ENCODE data around the gene SLIT1.

SLIT1 gene

DNA sequence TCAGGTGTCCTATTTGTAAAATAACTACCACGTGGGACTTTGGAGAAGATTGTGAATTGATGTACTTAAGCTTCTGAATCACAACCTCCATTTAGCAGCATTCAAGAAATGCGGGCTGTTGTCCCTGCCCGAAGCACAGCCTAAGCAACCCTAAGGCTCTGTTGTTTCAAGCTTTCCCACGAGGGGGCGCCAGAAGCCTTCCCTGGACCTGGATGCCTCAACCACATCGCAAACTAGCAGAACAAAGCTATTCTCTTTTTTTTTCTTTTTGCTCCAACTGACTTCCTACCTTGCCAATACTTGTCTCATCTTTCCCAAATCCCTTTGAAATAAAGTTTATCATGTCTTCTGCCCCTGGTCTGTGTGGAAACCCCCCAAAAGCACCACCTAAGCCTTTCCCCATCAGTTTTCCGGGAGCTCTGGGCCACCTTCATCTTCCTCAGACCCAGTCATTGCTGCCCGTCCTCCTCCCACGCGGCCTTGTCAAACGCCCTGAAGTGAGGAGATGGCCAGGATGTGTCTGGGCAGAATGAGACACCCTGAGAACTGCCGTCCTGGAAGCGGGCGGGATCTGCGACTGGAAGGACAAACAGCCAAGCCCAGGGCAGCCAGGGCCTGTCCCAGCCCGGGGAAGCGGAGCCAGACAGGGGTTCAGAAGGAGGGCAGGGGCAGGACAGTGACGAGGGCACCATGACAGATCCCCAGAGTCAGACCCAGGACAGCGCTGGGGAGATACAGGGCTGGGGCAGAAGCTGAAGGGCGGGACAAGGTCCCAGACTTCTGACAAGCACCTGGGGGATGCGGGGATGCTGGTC is 112.7 kb downstream of the SLIT1 start:
- DNase-seq (ENCODE audit: low read depth in 2 of 2) = peak; percentile 84
- no peak overlapping the region for H3K4me3 ChIP-seq (replicated peaks in 1 of 2; ENCODE audit: low read depth in 2 of 2, low read length in 2 of 2)
- TF ChIP-seq, protein P1, sequence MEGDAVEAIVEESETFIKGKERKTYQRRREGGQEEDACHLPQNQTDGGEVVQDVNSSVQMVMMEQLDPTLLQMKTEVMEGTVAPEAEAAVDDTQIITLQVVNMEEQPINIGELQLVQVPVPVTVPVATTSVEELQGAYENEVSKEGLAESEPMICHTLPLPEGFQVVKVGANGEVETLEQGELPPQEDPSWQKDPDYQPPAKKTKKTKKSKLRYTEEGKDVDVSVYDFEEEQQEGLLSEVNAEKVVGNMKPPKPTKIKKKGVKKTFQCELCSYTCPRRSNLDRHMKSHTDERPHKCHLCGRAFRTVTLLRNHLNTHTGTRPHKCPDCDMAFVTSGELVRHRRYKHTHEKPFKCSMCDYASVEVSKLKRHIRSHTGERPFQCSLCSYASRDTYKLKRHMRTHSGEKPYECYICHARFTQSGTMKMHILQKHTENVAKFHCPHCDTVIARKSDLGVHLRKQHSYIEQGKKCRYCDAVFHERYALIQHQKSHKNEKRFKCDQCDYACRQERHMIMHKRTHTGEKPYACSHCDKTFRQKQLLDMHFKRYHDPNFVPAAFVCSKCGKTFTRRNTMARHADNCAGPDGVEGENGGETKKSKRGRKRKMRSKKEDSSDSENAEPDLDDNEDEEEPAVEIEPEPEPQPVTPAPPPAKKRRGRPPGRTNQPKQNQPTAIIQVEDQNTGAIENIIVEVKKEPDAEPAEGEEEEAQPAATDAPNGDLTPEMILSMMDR (IDR thresholded peaks at IDR 0.05; ENCODE audit: low read depth, low read length) = peak; percentile 96

DNA sequence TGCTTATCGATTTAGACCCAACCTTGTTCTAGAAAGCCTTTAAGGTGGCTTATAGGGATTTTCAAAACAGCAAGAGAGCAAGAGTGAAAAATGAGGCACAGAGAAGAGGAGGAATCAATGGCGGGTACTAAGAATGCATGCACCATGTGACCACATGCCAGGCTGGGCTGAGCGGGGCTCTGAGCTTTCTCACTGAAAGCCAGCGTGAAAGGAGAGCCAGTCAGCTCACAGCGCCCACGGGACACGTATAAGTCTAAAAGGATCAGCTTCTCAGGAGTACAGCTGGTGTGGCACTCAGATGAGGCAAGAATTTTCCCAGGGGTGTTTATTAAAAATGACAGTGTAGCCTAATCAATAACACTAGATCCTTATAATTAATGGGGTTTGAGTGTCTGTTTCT is 114.3 kb downstream of the SLIT1 start:
- TF ChIP-seq, protein P1 (IDR thresholded peaks at IDR 0.05; ENCODE audit: low read depth, low read length) = no peak
- no peak for DNase-seq (ENCODE audit: low read depth in 2 of 2)
- no peak overlapping the region for H3K4me3 ChIP-seq (replicated peaks in 1 of 2; ENCODE audit: low read depth in 2 of 2, low read length in 2 of 2)

DNA sequence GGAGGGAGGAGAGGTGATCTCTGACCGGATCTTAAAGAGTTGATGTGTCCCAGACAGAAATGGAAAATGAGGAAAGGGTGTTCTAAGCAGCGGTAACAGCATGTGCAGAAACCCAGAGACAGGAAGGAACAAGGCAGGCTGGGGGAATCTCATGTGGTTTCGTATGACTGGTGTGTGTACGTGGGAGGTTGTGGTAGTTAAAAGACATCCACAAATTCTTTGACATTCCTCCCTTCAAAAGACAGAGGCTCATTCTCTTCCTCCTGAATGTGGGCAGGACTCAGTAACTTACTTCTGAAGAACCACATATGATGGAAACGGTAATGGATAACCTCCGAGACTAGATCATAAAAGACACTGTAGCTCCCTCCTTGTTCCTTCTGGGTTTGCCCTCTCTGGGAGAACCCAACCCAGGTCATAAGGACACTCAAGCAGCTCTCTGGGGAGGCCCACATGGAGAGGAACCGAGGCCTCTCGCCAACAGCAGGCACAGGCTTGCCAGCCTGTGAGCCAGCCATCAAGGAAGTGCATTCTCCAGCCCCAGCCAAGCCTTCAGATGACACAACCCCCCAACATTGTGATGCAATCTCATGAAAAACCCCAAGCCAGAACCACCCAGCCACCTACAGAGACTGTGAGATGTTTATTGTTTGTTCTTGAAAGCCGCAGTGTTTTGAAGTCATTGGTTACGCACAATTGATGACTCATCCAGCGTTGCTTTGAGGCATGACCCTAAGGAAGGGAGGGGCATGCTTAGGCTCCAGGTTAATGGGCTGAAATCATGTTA is 116.0 kb downstream of the SLIT1 start:
- H3K4me3 ChIP-seq (replicated peaks in 1 of 2; ENCODE audit: low read depth in 2 of 2, low read length in 2 of 2) = no peak overlapping the region
- TF ChIP-seq, protein P1 (IDR thresholded peaks at IDR 0.05; ENCODE audit: low read depth, low read length) = no peak
- DNase-seq (ENCODE audit: low read depth in 2 of 2) = peak; percentile 2 to 64

DNA sequence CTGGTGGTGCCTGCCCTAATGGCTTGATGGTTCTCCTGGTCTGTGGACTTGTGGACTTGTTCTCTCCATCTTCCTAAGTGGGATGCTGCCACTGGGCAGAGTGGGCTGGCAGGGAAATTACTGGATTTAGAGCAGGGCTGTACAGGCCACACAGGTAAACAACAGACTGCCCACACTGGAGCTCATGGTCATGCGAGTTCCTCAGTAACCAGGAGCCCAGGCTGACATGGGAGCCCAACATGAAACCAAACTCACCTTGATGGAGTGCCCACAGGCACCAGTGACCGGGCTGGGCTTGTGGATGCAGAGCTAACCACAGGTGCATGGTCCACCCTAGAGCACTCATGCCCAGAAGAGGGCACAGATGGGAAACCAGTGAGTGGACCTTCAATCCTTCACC is 116.7 kb downstream of the SLIT1 start:
- DNase-seq (ENCODE audit: low read depth in 2 of 2) = no peak
- no peak overlapping the region for H3K4me3 ChIP-seq (replicated peaks in 1 of 2; ENCODE audit: low read depth in 2 of 2, low read length in 2 of 2)
- TF ChIP-seq, protein P1 (IDR thresholded peaks at IDR 0.05; ENCODE audit: low read depth, low read length) = no peak

DNA sequence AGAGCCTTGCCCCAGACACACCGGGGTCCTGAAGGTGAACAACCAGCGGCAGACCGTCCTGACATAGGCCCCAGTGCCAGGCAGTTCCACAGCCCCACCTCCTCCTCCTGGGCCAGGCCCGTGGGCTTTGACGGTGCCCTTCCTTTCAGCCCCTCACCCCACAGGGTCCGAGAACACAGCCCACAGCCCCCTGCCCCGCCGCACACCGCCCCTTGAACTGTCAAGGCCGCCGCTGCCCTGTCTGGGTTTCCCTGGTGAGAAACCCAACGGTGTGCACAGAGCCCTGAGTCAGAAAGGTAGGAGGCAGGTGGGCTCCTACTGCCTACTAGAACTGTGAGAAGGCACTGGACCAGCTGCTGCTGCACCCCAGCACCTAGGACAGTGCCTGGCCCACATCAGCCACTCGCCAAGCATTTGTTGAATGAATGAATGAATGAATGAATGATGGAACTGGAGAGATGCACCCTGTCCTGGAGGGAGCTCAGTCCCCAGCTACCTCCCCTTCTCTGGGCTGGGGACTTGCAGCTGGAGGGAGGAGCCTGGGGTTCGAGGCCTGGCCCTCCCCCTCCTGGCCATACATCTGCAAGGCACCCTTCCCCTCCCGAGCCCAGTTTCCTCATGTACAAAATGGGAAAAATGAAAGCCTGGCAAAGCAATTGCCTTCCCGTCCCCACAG is 117.9 kb downstream of the SLIT1 start:
- DNase-seq (ENCODE audit: low read depth in 2 of 2) = no peak
- TF ChIP-seq, protein P1 (IDR thresholded peaks at IDR 0.05; ENCODE audit: low read depth, low read length) = no peak
- no peak overlapping the region for H3K4me3 ChIP-seq (replicated peaks in 1 of 2; ENCODE audit: low read depth in 2 of 2, low read length in 2 of 2)

DNA sequence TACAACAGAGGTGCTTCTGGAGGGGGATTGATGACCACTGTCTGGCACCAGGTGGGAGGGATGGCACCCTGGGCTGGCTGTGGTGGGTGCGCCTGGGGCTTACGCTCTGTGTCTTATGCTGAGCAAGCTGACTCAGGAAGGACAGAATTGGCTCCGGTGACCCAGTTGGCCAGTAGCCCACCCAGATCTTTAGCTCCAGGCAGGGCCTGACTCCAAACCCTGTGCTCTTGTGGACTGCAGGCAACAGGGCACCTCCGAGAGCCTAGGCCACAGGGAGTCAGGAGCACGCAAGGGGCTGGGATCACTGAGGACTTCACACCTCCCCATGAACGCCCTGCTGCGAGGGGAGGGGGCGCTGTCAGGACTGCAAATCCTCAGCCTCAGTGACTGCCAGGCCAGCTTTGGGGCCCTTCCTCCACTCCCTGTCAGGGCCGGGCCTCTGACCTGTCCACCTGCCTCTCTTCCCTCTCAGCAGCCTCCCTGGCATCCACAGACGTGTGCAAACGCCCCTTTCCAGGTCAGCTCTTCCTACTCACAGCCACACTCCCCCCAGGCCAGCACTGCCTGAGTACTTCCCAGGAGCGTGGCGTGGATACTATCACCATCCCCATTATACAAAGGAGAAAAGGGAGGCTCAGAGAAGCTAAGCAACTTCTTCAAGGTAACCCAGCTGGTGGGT is 118.7 kb downstream of the SLIT1 start:
- no peak overlapping the region for H3K4me3 ChIP-seq (replicated peaks in 1 of 2; ENCODE audit: low read depth in 2 of 2, low read length in 2 of 2)
- DNase-seq (ENCODE audit: low read depth in 2 of 2) = no peak
- TF ChIP-seq, protein P1 (IDR thresholded peaks at IDR 0.05; ENCODE audit: low read depth, low read length) = no peak
